HEK293 (cell line): ENCODE results near the gene MLKL.

Experiments
- GLI4 ChIP-seq: fragments of 450-650 bp; formaldehyde crosslinking; IDR thresholded peaks from 2 replicates; pipeline ENCODE4 v1.5.1; 2016; ENCODE audit warnings: missing biosample characterization, missing genetic modification characterization
- SP2 ChIP-seq: fragments of 450-650 bp; formaldehyde crosslinking; IDR thresholded peaks from 2 replicates; pipeline ENCODE4 v1.5.1; 2016; ENCODE audit warnings: missing biosample characterization, missing genetic modification characterization
- ZBTB7A ChIP-seq: fragments of 450-650 bp; formaldehyde crosslinking; IDR thresholded peaks from 2 replicates; pipeline ENCODE4 v1.5.1; 2016; ENCODE audit warnings: low read depth, missing biosample characterization, missing genetic modification characterization
- ZNF280D ChIP-seq: fragments of 450-650 bp; formaldehyde crosslinking; IDR thresholded peaks from 2 replicates; pipeline ENCODE4 v1.5.1; 2016; ENCODE audit warnings: missing biosample characterization, missing genetic modification characterization
- ZNF549 ChIP-seq: fragments of 450-650 bp; IDR thresholded peaks from 2 replicates; pipeline ENCODE4 v1.5.1; 2018; ENCODE audit warnings: missing biosample characterization, missing genetic modification characterization, mild to moderate bottlenecking, inconsistent platforms, moderate library complexity
- ZNF660 ChIP-seq: fragments of 450-650 bp; IDR thresholded peaks from 2 replicates; pipeline ENCODE4 v1.5.1; 2018; ENCODE audit warnings: missing biosample characterization, mild to moderate bottlenecking, missing genetic modification characterization
- ZSCAN30 ChIP-seq: fragments of 450-650 bp; IDR thresholded peaks from 2 replicates; pipeline ENCODE4 v1.5.1; 2018; ENCODE audit warnings: missing biosample characterization, mild to moderate bottlenecking, missing genetic modification characterization, moderate library complexity
- TF ChIP-seq, protein P1 (sequence below): fragments of 450-650 bp; formaldehyde crosslinking; IDR thresholded peaks from 2 replicates; pipeline ENCODE4 v1.5.1; 2016; ENCODE audit warnings: missing biosample characterization, missing genetic modification characterization
- TF ChIP-seq, protein P2 (sequence below): fragments of 450-650 bp; formaldehyde crosslinking; IDR thresholded peaks from 2 replicates; pipeline ENCODE4 v1.5.1; 2016; ENCODE audit warnings: missing biosample characterization, missing genetic modification characterization, borderline replicate concordance
- TF ChIP-seq, protein P3 (sequence below): fragments of 450-650 bp; formaldehyde crosslinking; IDR thresholded peaks from 2 replicates; pipeline ENCODE4 v1.5.1; 2016; ENCODE audit warnings: missing biosample characterization, missing genetic modification characterization, low read depth
- TF ChIP-seq, protein P4 (sequence below): fragments of 450-650 bp; formaldehyde crosslinking; IDR thresholded peaks from 2 replicates; pipeline ENCODE4 v1.5.1; 2016; ENCODE audit warnings: missing biosample characterization, missing genetic modification characterization
- TF ChIP-seq, protein P5 (sequence below): fragments of 450-650 bp; formaldehyde crosslinking; IDR thresholded peaks from 2 replicates; pipeline ENCODE4 v1.5.1; 2016; ENCODE audit warnings: missing biosample characterization, missing genetic modification characterization

GRCh38 chr16:74623214-74623838, 77.3 kb downstream of the MLKL start:
- TF ChIP-seq, protein P1, sequence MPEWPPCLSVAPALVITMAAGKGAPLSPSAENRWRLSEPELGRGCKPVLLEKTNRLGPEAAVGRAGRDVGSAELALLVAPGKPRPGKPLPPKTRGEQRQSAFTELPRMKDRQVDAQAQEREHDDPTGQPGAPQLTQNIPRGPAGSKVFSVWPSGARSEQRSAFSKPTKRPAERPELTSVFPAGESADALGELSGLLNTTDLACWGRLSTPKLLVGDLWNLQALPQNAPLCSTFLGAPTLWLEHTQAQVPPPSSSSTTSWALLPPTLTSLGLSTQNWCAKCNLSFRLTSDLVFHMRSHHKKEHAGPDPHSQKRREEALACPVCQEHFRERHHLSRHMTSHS = no peak
- TF ChIP-seq ZNF280D (tag by site-specific recombination) (no peak), GLI4 (no peak), ZNF549 (tag by site-specific recombination) (no peak), ZBTB7A (tag by site-specific recombination) (no peak), ZNF660 (tag by site-specific recombination) (no peak), SP2 (tag by site-specific recombination) (no peak), ZSCAN30 (tag by site-specific recombination) (no peak)
- TF ChIP-seq, protein P2, sequence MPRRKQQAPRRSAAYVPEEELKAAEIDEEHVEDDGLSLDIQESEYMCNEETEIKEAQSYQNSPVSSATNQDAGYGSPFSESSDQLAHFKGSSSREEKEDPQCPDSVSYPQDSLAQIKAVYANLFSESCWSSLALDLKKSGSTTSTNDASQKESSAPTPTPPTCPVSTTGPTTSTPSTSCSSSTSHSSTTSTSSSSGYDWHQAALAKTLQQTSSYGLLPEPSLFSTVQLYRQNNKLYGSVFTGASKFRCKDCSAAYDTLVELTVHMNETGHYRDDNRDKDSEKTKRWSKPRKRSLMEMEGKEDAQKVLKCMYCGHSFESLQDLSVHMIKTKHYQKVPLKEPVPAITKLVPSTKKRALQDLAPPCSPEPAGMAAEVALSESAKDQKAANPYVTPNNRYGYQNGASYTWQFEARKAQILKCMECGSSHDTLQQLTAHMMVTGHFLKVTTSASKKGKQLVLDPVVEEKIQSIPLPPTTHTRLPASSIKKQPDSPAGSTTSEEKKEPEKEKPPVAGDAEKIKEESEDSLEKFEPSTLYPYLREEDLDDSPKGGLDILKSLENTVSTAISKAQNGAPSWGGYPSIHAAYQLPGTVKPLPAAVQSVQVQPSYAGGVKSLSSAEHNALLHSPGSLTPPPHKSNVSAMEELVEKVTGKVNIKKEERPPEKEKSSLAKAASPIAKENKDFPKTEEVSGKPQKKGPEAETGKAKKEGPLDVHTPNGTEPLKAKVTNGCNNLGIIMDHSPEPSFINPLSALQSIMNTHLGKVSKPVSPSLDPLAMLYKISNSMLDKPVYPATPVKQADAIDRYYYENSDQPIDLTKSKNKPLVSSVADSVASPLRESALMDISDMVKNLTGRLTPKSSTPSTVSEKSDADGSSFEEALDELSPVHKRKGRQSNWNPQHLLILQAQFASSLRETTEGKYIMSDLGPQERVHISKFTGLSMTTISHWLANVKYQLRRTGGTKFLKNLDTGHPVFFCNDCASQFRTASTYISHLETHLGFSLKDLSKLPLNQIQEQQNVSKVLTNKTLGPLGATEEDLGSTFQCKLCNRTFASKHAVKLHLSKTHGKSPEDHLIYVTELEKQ (tag by site-specific recombination) = no peak
- TF ChIP-seq, protein P3, sequence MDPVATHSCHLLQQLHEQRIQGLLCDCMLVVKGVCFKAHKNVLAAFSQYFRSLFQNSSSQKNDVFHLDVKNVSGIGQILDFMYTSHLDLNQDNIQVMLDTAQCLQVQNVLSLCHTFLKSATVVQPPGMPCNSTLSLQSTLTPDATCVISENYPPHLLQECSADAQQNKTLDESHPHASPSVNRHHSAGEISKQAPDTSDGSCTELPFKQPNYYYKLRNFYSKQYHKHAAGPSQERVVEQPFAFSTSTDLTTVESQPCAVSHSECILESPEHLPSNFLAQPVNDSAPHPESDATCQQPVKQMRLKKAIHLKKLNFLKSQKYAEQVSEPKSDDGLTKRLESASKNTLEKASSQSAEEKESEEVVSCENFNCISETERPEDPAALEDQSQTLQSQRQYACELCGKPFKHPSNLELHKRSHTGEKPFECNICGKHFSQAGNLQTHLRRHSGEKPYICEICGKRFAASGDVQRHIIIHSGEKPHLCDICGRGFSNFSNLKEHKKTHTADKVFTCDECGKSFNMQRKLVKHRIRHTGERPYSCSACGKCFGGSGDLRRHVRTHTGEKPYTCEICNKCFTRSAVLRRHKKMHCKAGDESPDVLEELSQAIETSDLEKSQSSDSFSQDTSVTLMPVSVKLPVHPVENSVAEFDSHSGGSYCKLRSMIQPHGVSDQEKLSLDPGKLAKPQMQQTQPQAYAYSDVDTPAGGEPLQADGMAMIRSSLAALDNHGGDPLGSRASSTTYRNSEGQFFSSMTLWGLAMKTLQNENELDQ (tag by site-specific recombination) = no peak
- TF ChIP-seq, protein P4, sequence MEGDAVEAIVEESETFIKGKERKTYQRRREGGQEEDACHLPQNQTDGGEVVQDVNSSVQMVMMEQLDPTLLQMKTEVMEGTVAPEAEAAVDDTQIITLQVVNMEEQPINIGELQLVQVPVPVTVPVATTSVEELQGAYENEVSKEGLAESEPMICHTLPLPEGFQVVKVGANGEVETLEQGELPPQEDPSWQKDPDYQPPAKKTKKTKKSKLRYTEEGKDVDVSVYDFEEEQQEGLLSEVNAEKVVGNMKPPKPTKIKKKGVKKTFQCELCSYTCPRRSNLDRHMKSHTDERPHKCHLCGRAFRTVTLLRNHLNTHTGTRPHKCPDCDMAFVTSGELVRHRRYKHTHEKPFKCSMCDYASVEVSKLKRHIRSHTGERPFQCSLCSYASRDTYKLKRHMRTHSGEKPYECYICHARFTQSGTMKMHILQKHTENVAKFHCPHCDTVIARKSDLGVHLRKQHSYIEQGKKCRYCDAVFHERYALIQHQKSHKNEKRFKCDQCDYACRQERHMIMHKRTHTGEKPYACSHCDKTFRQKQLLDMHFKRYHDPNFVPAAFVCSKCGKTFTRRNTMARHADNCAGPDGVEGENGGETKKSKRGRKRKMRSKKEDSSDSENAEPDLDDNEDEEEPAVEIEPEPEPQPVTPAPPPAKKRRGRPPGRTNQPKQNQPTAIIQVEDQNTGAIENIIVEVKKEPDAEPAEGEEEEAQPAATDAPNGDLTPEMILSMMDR (tag by site-specific recombination) = peak; percentile 60; the same call in 1 of the 2 replicates
- TF ChIP-seq, protein P5, sequence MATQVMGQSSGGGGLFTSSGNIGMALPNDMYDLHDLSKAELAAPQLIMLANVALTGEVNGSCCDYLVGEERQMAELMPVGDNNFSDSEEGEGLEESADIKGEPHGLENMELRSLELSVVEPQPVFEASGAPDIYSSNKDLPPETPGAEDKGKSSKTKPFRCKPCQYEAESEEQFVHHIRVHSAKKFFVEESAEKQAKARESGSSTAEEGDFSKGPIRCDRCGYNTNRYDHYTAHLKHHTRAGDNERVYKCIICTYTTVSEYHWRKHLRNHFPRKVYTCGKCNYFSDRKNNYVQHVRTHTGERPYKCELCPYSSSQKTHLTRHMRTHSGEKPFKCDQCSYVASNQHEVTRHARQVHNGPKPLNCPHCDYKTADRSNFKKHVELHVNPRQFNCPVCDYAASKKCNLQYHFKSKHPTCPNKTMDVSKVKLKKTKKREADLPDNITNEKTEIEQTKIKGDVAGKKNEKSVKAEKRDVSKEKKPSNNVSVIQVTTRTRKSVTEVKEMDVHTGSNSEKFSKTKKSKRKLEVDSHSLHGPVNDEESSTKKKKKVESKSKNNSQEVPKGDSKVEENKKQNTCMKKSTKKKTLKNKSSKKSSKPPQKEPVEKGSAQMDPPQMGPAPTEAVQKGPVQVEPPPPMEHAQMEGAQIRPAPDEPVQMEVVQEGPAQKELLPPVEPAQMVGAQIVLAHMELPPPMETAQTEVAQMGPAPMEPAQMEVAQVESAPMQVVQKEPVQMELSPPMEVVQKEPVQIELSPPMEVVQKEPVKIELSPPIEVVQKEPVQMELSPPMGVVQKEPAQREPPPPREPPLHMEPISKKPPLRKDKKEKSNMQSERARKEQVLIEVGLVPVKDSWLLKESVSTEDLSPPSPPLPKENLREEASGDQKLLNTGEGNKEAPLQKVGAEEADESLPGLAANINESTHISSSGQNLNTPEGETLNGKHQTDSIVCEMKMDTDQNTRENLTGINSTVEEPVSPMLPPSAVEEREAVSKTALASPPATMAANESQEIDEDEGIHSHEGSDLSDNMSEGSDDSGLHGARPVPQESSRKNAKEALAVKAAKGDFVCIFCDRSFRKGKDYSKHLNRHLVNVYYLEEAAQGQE (tag by site-specific recombination) = no peak
